SK-N-SH (cell line): ENCODE measurements around the gene IL7R. TPM values are rescaled to one million over a fixed set of nuclear protein-coding genes. Genes with fewer than 3 reads are reported as not detected.

Experiments used
- CTCF ChIA-PET: fragments of 300-600, 350-600 bp; formaldehyde crosslinking; extraction: SDS; loops from one replicate; lab custom pipeline; 2021; lab: Yijun Ruan, JAX
- POLR2A ChIA-PET: fragments of 350-600 bp; sonication (Branson Sonifier 250); formaldehyde crosslinking; extraction: SDS; loops from one replicate; lab custom pipeline; 2020; ENCODE audit warnings: antibody characterized with exemption, inconsistent platforms; lab: Yijun Ruan, JAX
- DNase-seq: peaks from one replicate; pipeline ENCODE4 v3.0.0; 2012
- H2AFZ ChIP-seq: fragments of 200-600 bp; sonication (generic); 2 replicates; pipeline ENCODE4 v1.8.1; 2016; ENCODE audit warnings: antibody characterized with exemption, mild to moderate bottlenecking, low read depth
- H3F3A ChIP-seq: fragments of 200-600 bp; sonication (generic); replicated peaks from 2 replicates; pipeline ENCODE3; 2016; ENCODE audit warnings: antibody characterized with exemption, mild to moderate bottlenecking; ENCODE audit not compliant: insufficient read depth
- H3K27ac ChIP-seq, 2 experiments: fragments of 200-500 bp in 1 of 2; fragments of 200-600 bp in 1 of 2; sonication (Bioruptor generic) in 1 of 2; sonication (generic), shearing (Covaris generic) in 1 of 2; 2 replicates each; pipeline versions ENCODE4 v1.5.1 to v1.6.1; 2014 to 2016; ENCODE audit warnings: low read depth in 2 of 2, inconsistent platforms in 1 of 2, low read length in 1 of 2, mild to moderate bottlenecking in 1 of 2, mixed read lengths in 1 of 2
- H3K27me3 ChIP-seq: fragments of 200-600 bp; sonication (generic), shearing (Covaris generic); 2 replicates; pipeline ENCODE4 v1.6.1; 2016; ENCODE audit warnings: mixed run types; ENCODE audit not compliant: insufficient read depth
- H3K36me3 ChIP-seq, 2 experiments: fragments of 200-500 bp in 1 of 2; fragments of 200-600 bp in 1 of 2; sonication (Bioruptor generic) in 1 of 2; sonication (generic) in 1 of 2; replicated peaks in 1 of 2; 2 replicates each; pipeline versions ENCODE3 to v1.5.1; 2014 to 2016; ENCODE audit warnings: low read length in 1 of 2, mild to moderate bottlenecking in 1 of 2; ENCODE audit not compliant: insufficient read depth in 2 of 2, control insufficient read depth in 1 of 2
- H3K4me1 ChIP-seq, 2 experiments: fragments of 200-500 bp in 1 of 2; fragments of 200-600 bp in 1 of 2; sonication (Bioruptor generic) in 1 of 2; sonication (generic), shearing (Covaris generic) in 1 of 2; 2 replicates each; pipeline versions ENCODE4 v1.5.1 to v1.6.1; 2014 to 2016; ENCODE audit warnings: low read depth in 1 of 2, low read length in 1 of 2, mixed run types in 1 of 2; ENCODE audit not compliant: insufficient read depth in 2 of 2, control insufficient read depth in 1 of 2
- H3K4me2 ChIP-seq: fragments of 200-600 bp; sonication (generic), shearing (Covaris generic); 2 replicates; pipeline ENCODE4 v1.6.1; 2017; ENCODE audit warnings: mixed run types
- H3K4me3 ChIP-seq, 2 experiments: fragments of 200-500 bp in 1 of 2; fragments of 200-600 bp in 1 of 2; sonication (Bioruptor generic) in 1 of 2; sonication (generic), shearing (Covaris generic) in 1 of 2; 2 replicates each; pipeline versions ENCODE4 v1.5.1 to v1.8.1; 2014 to 2016; ENCODE audit warnings: low read depth in 2 of 2, inconsistent platforms in 1 of 2, low read length in 1 of 2, mild to moderate bottlenecking in 1 of 2, mixed read lengths in 1 of 2, moderate library complexity in 1 of 2
- H3K79me2 ChIP-seq: fragments of 200-600 bp; sonication (generic); 2 replicates; pipeline ENCODE4 v1.8.1; 2017; ENCODE audit warnings: mild to moderate bottlenecking; ENCODE audit not compliant: insufficient read depth
- H3K9ac ChIP-seq: fragments of 200-600 bp; sonication (generic); 2 replicates; pipeline ENCODE4 v1.6.1; 2017; ENCODE audit warnings: mixed run types
- H3K9me2 ChIP-seq: fragments of 200-600 bp; sonication (generic); 2 replicates; pipeline ENCODE4 v1.6.1; 2017; ENCODE audit warnings: mixed run types
- H3K9me3 ChIP-seq: fragments of 200-600 bp; sonication (generic); 2 replicates; pipeline ENCODE4 v1.6.1; 2017; ENCODE audit warnings: mixed run types, mild to moderate bottlenecking, moderate library complexity
- H4K20me1 ChIP-seq: fragments of 200-600 bp; sonication (generic); 2 replicates; pipeline ENCODE4 v1.6.1; 2017; ENCODE audit warnings: mild to moderate bottlenecking, mixed run types; ENCODE audit not compliant: insufficient read depth
- FOXM1 ChIP-seq: IDR thresholded peaks from 2 replicates; pipeline ENCODE4 v1.4.0; 2012; ENCODE audit warnings: low read depth, mild to moderate bottlenecking
- POLR2AphosphoS5 ChIP-seq: IDR thresholded peaks from 2 replicates; pipeline ENCODE4 v1.6.1; 2012; ENCODE audit warnings: low read depth, low read length
- RCOR1 ChIP-seq: fragments of 150-350 bp; IDR thresholded peaks from 2 replicates; pipeline ENCODE4 v1.6.1; 2017; ENCODE audit warnings: antibody characterized with exemption, low read length
- RFX5 ChIP-seq: IDR thresholded peaks from 2 replicates; pipeline ENCODE4 v1.6.1; 2012; ENCODE audit warnings: mild to moderate bottlenecking, improper control_type of control experiment, low read length
- RXRA ChIP-seq: IDR thresholded peaks from 2 replicates; pipeline ENCODE4 v1.4.0; 2012; ENCODE audit warnings: low read depth, mild to moderate bottlenecking, borderline replicate concordance
- TCF12 ChIP-seq: IDR thresholded peaks from 2 replicates; pipeline ENCODE4 v1.4.0; 2012
- ZBTB33 ChIP-seq: IDR thresholded peaks from 2 replicates; pipeline ENCODE4 v1.4.0; 2012; ENCODE audit warnings: low read depth, borderline replicate concordance
- WGBS: methylation state at CpG from one replicate; pipeline ENCODE4 v1.1.6; 2017; ENCODE audit warnings: low lambda C conversion rate; 5-methylcytosine and 5-hydroxymethylcytosine counted together
- polyA plus RNA-seq, 3 experiments: library from polyadenylated mRNA; depleted of rRNA; stranded (reverse); fragments of >200 nt; gene quantifications; 2 replicates each; pipeline ENCODE4 v1.2.3, GENCODE V29; 2012
- TF ChIP-seq, protein P1 (sequence below): fragments of 150-350 bp; IDR thresholded peaks from 2 replicates; pipeline ENCODE4 v1.6.1; 2017; ENCODE audit warnings: antibody characterized with exemption, low read length, low read depth, borderline replicate concordance
- TF ChIP-seq, protein P2 (sequence below): fragments of 200-600 bp; sonication (generic); IDR thresholded peaks from 2 replicates; pipeline ENCODE4 v1.6.1; 2017; ENCODE audit warnings: antibody characterized with exemption, mild to moderate bottlenecking, moderate library complexity
- TF ChIP-seq, protein P3 (sequence below): IDR thresholded peaks from 2 replicates; pipeline ENCODE4 v1.6.1; 2012; ENCODE audit warnings: mild to moderate bottlenecking, low read depth, low read length, moderate library complexity
- TF ChIP-seq, protein P4 (sequence below): IDR thresholded peaks from 2 replicates; pipeline ENCODE4; 2012

The IL7R gene
- polyA plus RNA-seq, 1 of the 3 experiments (the other 2 are of a cell fraction), result 3.0 TPM

DNA sequence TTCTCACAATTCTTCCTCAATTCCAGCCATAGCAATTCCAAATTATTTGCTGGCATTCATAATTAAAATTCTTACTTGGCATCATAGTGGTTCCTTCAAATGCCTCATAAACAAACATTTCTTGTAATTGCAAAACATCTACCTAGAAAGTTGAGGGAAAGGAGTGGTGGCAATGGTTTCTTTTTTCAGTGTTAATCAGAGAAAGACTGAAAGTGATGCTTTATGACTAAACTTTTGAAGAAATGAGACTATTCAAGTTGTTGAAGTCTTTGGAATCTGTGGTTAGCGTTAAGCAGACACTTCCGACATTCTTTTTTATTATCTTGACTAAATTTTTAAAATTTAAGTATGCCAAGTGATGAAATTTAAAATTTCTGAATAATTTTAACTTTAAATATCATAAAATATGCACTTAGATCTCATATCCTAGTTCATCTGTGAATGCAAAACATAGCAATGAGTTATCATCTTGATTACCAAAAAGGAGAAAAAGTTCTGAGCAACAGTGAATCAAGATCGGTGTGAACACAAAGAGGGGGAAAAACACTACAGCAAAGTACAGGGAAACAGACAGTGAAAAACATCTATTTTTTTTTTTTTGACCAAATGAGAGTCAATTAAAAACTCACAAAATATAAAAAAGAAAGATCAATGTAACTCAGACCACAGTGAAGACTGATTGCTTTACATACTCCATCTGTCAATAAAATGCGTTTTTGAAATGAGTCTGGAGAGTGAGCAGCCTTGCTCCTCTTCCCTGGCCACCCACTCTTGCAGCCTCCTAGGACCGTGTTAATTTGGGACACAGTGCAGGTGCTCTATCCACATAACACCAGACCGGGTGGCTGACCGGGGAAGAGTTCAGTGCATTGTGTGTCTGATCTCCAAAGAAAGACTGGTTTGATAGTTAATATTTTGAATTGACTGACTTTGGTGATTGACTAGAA lies 20.6 kb upstream of the IL7R start:
- H3K79me2 ChIP-seq, result no peaks in the 10 kb centered on the region
- no peak overlapping the region for H3K4me2 ChIP-seq
- H3K27ac ChIP-seq, result no peak overlapping the region
- H3K36me3 ChIP-seq, result no peaks in the 10 kb centered on the region
- H3K27me3 ChIP-seq, result no peaks in the 10 kb centered on the region
- no peak overlapping the region for H3K9ac ChIP-seq
- no peak overlapping the region for H3K4me3 ChIP-seq
- WGBS, result 72% methylated on average over 7 of the region's 7 CpGs
- no peaks in the 10 kb centered on the region for H4K20me1 ChIP-seq
- no peaks in the 10 kb centered on the region for H3K9me3 ChIP-seq
- peaks cover 4% of the 10 kb centered on the region for H3F3A ChIP-seq
- ChIA-PET CTCF (no interaction called here), POLR2A (no interaction called here)
- no peaks in the 10 kb centered on the region; a peak in 2 of 4 replicates for H3K4me1 ChIP-seq
- TF ChIP-seq RXRA (no peak), POLR2AphosphoS5 (no peak), RCOR1 (no peak), TCF12 (no peak), ZBTB33 (no peak), FOXM1 (no peak), RFX5 (no peak)
- TF ChIP-seq, protein P1, sequence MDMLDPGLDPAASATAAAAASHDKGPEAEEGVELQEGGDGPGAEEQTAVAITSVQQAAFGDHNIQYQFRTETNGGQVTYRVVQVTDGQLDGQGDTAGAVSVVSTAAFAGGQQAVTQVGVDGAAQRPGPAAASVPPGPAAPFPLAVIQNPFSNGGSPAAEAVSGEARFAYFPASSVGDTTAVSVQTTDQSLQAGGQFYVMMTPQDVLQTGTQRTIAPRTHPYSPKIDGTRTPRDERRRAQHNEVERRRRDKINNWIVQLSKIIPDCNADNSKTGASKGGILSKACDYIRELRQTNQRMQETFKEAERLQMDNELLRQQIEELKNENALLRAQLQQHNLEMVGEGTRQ, result no peak
- TF ChIP-seq, protein P2, sequence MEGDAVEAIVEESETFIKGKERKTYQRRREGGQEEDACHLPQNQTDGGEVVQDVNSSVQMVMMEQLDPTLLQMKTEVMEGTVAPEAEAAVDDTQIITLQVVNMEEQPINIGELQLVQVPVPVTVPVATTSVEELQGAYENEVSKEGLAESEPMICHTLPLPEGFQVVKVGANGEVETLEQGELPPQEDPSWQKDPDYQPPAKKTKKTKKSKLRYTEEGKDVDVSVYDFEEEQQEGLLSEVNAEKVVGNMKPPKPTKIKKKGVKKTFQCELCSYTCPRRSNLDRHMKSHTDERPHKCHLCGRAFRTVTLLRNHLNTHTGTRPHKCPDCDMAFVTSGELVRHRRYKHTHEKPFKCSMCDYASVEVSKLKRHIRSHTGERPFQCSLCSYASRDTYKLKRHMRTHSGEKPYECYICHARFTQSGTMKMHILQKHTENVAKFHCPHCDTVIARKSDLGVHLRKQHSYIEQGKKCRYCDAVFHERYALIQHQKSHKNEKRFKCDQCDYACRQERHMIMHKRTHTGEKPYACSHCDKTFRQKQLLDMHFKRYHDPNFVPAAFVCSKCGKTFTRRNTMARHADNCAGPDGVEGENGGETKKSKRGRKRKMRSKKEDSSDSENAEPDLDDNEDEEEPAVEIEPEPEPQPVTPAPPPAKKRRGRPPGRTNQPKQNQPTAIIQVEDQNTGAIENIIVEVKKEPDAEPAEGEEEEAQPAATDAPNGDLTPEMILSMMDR, result no peak
- TF ChIP-seq, protein P3, sequence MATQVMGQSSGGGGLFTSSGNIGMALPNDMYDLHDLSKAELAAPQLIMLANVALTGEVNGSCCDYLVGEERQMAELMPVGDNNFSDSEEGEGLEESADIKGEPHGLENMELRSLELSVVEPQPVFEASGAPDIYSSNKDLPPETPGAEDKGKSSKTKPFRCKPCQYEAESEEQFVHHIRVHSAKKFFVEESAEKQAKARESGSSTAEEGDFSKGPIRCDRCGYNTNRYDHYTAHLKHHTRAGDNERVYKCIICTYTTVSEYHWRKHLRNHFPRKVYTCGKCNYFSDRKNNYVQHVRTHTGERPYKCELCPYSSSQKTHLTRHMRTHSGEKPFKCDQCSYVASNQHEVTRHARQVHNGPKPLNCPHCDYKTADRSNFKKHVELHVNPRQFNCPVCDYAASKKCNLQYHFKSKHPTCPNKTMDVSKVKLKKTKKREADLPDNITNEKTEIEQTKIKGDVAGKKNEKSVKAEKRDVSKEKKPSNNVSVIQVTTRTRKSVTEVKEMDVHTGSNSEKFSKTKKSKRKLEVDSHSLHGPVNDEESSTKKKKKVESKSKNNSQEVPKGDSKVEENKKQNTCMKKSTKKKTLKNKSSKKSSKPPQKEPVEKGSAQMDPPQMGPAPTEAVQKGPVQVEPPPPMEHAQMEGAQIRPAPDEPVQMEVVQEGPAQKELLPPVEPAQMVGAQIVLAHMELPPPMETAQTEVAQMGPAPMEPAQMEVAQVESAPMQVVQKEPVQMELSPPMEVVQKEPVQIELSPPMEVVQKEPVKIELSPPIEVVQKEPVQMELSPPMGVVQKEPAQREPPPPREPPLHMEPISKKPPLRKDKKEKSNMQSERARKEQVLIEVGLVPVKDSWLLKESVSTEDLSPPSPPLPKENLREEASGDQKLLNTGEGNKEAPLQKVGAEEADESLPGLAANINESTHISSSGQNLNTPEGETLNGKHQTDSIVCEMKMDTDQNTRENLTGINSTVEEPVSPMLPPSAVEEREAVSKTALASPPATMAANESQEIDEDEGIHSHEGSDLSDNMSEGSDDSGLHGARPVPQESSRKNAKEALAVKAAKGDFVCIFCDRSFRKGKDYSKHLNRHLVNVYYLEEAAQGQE, result no peak
- TF ChIP-seq, protein P4, sequence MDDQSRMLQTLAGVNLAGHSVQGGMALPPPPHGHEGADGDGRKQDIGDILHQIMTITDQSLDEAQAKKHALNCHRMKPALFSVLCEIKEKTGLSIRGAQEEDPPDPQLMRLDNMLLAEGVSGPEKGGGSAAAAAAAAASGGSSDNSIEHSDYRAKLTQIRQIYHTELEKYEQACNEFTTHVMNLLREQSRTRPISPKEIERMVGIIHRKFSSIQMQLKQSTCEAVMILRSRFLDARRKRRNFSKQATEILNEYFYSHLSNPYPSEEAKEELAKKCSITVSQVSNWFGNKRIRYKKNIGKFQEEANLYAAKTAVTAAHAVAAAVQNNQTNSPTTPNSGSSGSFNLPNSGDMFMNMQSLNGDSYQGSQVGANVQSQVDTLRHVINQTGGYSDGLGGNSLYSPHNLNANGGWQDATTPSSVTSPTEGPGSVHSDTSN, result no peak
- H2AFZ ChIP-seq, result no peak overlapping the region
- H3K9me2 ChIP-seq, result no peaks in the 10 kb centered on the region; the same call in 1 of the 2 replicates
- DNase-seq, result no peak
